ENCODE results near the gene SSMEM1.
"Not testable (repeated sequence)": the region's sequence is repeated elsewhere in the genome, so short reads cannot be mapped to it uniquely, and the experiment has no call there.

SSMEM1 gene

GRCh38 chr7:130226333-130226732, 18.7 kb downstream of the SSMEM1 start:
- TF ChIP-seq ZFX (IDR thresholded peaks at IDR 0.05) (no peak), CTCF (conservative IDR thresholded peaks at IDR 0.05) (no peak)
- no peak overlapping the region for H3K27ac ChIP-seq

- H3K27ac ChIP-seq = no peak overlapping the region
- TF ChIP-seq CTCF (conservative IDR thresholded peaks at IDR 0.05) (no peak), ZFX (IDR thresholded peaks at IDR 0.05) (no peak)
These were observed 20.4 kb downstream of the SSMEM1 start for GRCh38 chr7:130227883-130228575.

- no peak overlapping the region for H3K27ac ChIP-seq
- no peak for TF ChIP-seq CTCF (conservative IDR thresholded peaks at IDR 0.05)
- TF ChIP-seq ZFX (IDR thresholded peaks at IDR 0.05) = no peak
These were observed 21.3 kb downstream of the SSMEM1 start for GRCh38 chr7:130228840-130229502.

- not testable (repeated sequence) for H3K27ac ChIP-seq
These were observed 22.3 kb downstream of the SSMEM1 start for GRCh38 chr7:130229981-130230380.

GRCh38 chr7:130231792-130232191, 24.1 kb downstream of the SSMEM1 start:
- H3K27ac ChIP-seq = no peak overlapping the region
- TF ChIP-seq ZFX (IDR thresholded peaks at IDR 0.05) = no peak
- no peak for TF ChIP-seq CTCF (conservative IDR thresholded peaks at IDR 0.05)

GRCh38 chr7:130232209-130232608, 24.5 kb downstream of the SSMEM1 start:
- TF ChIP-seq CTCF (conservative IDR thresholded peaks at IDR 0.05) = no peak
- no peak for TF ChIP-seq ZFX (IDR thresholded peaks at IDR 0.05)

GRCh38 chr7:130234078-130234477, 26.4 kb downstream of the SSMEM1 start:
- H3K27ac ChIP-seq = no peak overlapping the region
- TF ChIP-seq ZFX (IDR thresholded peaks at IDR 0.05) (no peak), CTCF (conservative IDR thresholded peaks at IDR 0.05) (no peak)

More at GRCh38 chr7:130232209-130232608, 24.5 kb downstream of the SSMEM1 start:
- no peak overlapping the region for H3K27ac ChIP-seq

GRCh38 chr7:130236361-130236760, 28.7 kb downstream of the SSMEM1 start:
- not testable (repeated sequence) for H3K27ac ChIP-seq

Data from C4-2B (cell line).